ENCODE data around the gene CORO7.
"Not testable (repeated sequence)": the region's sequence is repeated elsewhere in the genome, so short reads cannot be mapped to it uniquely, and the experiment has no call there.

CORO7 gene

DNA sequence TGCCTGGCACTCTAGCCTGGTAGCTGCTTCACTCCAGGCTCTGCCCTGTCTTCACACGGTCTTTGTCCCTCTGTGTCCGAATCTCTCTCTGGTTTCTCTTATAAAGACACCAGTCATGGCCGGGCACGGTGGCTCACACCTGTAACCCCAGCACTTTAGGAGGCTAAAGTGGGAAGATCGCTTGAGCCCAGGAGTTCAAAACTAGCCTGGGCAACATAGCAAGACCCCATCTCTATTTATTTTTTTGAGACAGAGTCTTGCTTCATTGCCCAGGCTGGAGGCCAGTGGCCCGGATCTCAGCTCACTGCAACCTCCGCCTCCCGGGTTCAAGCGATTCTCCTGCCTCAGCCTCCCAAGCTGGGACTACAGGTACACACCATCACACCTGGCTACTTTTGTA is 82.7 kb downstream of the CORO7 start:
- not testable (repeated sequence) for DNase-seq

- no peak for DNase-seq
Measured at GRCh38 chr16:4333308-4333638, 83.1 kb downstream of the CORO7 start.

GRCh38 chr16:4332623-4333307 is 83.6 kb downstream of the CORO7 start:
- DNase-seq: no peak

DNA sequence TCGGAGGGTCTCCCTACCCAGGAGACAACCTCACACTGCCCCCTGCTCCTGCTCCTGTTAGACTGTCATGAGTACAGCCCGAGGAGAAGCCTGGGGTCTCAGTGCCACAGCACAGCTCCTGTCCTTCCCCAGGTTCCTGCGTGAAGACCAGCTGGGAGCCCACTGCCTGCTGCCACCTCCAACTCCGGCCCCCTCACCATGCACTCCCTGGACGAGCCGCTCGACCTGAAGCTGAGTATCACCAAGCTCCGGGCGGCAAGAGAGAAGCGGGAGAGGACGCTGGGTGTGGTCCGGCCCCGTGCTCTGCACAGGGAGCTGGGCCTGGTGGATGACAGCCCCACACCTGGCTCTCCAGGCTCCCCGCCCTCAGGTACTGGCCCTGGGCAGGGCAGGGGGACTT is 84.3 kb downstream of the CORO7 start:
- DNase-seq: no peak

DNA sequence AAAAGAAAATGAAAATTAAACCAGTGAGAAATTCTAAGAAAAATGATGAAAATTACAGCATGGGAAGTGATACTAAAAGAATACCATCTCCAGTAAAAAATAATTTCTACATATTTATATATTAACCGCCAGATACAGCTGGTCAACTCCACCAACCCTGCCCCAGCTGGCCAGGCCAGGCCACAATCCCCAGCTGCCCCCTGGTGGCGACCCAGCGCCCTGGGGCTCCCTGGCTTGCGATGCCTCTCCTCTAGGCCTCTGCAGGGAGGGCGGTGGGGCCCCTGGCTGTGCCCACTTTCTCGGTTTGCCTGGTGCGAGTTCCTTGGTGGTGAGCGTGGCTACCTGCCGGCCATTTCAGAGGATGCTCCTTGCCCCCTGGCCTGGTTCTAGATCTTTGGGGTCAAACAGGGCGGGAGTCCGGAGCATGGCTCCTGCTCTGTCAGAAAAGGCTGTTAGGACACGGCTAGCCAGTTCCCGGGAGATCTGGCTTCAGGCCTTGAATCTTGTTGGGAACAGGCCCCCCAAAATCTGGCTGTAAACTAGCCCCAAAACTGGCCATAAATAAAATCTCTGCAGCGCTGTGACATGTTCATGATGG is 86.0 kb downstream of the CORO7 start:
- peak; percentile 5 for DNase-seq

- DNase-seq: no peak
Measured at GRCh38 chr16:4328782-4329775, 87.3 kb downstream of the CORO7 start.

- peak; percentile 67 for DNase-seq
Measured at GRCh38 chr16:4328046-4328781, 88.2 kb downstream of the CORO7 start.

GRCh38 chr16:4327386-4328045 is 88.9 kb downstream of the CORO7 start:
- no peak for DNase-seq

GRCh38 chr16:4325253-4325758 is 91.1 kb downstream of the CORO7 start:
- no peak for DNase-seq

DNA sequence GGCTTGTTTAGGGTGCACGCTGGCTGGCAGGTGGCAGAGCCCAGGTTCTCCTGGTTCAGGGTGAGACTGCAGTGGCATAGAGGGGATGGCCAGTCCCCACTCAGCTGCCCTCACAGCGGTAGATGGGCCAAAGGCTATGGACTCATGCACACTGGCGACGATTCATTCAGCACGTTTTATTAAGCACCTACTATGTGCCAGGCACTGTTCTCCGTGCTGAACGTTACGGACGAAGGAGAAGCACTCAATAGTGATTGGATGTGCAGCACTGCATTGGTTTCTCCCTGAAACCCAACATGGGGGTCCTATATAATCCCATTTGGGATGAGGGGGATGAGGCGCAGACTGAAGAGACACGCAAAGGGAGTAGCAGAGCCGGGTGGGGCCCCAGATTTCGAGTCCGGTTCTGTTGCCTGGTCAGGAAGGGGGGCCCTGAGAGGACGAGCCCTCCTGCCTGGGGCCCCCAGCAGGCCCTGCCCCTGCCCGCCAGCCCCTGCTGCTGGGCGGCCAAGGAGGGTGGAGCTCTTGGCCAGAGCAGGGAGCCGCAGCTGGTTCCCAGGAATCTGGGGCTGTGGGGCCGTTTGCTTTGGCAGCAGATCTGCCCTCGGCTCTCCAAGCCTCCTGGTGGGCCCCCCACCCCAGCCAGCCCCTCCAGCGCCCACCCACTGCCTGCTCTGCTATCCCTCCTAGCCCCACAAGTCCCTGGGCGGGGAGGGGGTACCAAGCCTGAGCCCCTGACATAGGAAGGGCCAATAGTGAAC is 91.7 kb downstream of the CORO7 start:
- DNase-seq: no peak

DNA sequence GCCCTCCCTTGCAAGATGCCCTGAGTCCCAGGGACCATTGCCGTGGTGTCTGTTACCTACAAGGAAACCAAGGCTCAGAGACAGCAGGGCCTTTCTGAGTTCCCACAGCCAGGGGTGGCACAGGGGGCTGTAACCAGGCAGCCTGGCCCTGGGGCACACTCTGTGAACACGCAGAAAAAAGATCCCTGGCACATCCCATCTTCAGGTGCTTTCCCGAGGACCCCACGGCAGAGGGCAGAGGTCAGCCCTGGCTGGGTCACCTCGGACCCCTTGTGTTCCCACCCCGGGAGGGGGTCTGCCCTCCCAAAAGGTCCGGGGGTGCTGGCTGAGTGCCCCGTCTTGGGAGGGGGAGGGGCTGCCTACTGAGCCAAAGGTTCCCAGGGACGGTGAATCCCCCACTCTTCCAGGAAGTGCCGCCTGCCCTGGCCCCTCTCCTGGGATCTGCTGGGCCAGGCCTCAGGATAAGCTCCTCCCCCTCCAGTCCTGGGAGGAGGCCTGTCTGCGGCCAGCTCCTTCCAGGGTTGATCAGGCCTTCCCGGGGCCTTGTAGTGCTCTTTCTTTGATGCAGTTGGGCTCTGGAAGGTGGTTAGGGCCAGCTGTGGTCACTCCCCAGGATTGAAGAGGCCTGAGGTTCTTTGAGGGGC is 92.4 kb downstream of the CORO7 start:
- DNase-seq: no peak

DNA sequence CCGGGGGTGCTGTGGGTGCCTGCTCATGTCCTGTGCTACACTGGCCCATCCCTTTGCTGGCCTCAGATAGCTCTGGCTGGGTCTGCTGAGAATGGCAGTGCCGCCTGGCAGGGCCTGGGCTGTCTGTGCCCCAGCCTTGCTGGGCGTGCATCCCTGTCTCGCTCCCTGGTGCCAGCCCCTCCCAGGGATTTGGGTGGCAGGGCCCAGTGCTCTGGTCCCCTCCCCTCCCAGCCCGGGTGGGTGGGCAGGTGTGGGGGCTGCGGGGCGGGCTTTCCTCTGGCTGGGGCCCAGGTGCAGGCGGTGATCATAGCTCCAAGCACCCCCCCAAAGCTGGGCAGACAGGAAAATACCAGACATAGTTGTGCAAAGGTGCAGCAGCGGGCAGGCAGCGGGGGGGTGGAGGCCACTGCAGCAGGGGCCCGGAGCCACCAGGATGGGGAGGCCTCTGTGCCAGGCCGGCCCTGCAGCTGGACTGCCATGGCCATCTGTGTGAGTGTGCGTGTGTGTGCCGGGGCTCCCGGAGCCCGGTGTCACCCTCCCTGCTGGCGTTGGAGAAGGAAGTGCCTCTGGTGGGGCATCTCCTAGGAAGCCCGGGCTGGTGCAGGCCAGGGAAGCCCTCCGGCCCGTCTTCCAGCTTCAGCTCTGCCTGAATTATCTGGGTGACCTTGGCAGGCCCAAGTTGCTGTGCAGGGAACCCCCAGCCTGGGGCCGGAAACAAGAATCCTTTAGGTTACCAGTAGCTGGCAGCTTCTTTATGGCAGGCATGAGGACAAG is 93.1 kb downstream of the CORO7 start:
- no peak for DNase-seq

DNA sequence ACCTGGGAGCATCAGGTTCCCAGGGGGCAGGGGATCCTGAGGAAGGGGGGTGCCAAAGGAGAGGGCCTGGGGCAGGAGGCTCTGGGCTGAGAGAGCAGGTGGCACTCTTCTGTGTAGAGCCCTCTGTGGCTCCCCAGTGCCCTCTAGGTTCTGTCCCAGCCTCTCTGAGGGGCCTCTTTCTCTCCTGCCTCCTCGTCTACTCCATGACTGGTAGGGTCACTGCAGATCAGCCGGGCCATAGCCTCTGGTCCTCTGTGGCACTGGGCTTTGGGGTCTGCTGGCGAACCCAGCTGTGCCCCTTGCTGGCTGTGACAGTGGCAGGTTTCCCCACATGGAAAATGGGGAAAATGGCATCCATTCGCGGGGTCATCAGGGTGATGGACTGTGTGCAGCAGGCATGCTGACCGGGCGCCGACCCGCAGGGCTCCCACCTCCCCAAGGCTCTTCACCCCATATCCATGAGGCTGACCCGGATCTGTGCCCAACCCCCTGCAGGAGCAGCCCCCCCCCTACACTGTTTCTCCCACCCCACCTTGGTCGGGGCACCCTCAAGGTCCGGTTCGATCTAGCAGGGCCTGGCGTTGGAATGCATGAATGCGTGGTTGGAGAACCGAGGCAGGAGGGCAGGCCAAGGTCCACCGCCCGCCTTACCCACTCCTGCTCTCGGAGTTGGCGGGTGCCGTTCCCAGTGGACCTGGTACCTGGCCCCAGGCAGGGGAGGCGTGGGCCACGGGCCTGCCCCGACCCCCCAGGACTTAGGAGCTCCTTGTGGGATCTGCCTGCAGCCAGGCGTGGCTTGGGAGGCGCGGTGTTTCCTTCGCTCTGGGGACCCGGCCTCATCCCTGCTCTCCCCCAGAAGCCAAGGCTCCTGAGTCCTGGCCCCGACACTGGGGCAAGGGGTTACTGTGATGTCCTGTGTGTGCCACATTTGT is 94.0 kb downstream of the CORO7 start:
- no peak for DNase-seq

DNA sequence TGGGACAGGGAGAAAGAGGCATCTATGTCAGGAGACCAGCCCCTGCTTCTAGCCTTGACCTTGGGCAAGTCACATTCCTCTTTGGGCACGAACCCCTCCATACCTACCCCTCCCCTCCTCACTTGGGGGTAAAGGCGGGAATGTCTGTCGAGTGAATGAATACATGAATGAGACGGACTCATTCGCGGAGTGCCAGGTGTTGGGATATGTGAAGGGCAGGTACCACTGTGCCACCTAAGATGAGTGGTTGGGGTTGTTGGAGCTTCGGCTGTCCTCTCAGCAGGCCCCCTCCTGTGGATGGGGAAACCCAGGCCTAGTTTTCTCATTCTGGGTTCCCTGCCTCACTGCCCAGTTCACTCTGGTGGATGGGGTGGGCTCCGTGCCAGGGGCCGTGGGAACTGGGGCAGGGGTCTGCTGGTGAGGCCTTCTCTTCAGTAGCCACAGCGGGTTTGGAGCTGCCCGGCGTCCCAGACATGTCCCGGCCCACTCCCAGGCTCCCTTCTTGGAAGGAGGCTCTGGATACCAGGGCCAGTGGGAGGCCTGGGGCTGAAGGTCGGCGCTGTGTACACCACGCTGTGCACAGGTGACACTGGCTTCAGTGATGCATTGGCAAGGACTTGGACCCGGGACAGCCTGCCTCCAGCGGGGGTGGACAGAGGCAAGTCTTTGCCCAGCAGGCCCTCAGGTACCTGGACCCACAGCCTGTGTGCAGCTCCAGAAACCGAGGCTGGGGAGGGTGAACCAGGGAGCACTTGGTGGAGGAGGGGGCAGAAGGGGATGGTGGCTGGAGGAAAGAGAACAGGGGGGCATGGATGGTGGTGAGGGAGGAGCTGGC is 94.9 kb downstream of the CORO7 start:
- no peak for DNase-seq

DNA sequence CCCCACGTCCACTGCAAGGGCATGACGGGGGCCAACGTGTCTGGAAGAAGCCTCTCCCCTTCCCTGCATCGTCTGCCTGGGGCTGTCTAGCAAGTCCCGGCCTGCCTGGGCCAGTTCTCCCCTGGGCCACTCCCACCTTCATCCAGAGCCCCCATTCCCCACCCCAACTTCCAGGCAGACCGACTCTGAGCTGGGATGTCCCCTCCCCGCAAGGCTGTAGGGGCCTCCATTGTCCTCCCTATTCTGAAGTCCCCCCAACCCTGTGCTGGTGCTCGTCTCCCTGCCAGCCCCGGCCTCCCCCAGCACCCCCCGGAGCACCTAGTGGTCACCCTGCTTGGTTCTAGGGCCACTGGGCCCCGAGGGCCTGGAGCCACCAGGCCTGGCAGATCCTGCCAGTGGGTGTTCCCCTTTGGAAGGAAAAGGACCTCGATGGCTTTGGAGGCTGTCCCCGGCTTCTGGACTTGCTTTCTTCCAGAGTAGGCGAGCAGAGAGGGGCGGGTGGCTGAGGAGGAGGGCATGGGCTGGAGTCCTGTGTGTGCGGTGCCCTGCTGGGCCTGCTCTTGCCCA is 95.7 kb downstream of the CORO7 start:
- no peak for DNase-seq

GRCh38 chr16:4319454-4320421 is 96.7 kb downstream of the CORO7 start:
- no peak for DNase-seq
